Keratinocyte (primary cell): Measurements from ENCODE around the gene FYB1. TPM values are rescaled to one million over a fixed set of nuclear protein-coding genes. Genes with fewer than 3 reads are reported as not detected.

Experiments used
- DNase-seq: peaks from one replicate; pipeline ENCODE4 v3.0.0-alpha.2; 2011; ENCODE audit warnings: low read depth, missing footprints, low spot score
- FAIRE-seq: peaks from 2 replicates; lab custom pipeline; 2011; peaks lifted over from hg19 to GRCh38; lab: Jason Lieb, UNC
- H2AFZ ChIP-seq: 2 replicates; pipeline ENCODE4 v1.6.0; 2012; ENCODE audit warnings: low read length, control low read depth, inconsistent platforms; ENCODE audit not compliant: control insufficient read depth
- H3K27ac ChIP-seq: 2 replicates; pipeline ENCODE4 v1.5.1; 2011; ENCODE audit warnings: low read length; ENCODE audit not compliant: control insufficient read depth, insufficient read depth
- H3K27me3 ChIP-seq: 3 replicates; pipeline ENCODE4 v1.6.0; 2011; ENCODE audit warnings: low read length; ENCODE audit not compliant: control insufficient read depth, insufficient read depth; ENCODE audit errors: extremely low read depth
- H3K36me3 ChIP-seq, 2 experiments: 2 replicates in 1 of 2; 3 replicates in 1 of 2; pipeline ENCODE4 v1.5.1; 2011; ENCODE audit warnings: low read length in 2 of 2, mild to moderate bottlenecking in 1 of 2; ENCODE audit not compliant: control insufficient read depth in 2 of 2, insufficient read depth in 2 of 2; ENCODE audit errors: extremely low read depth in 1 of 2
- H3K4me1 ChIP-seq: 3 replicates; pipeline ENCODE4 v1.5.1; 2011; ENCODE audit warnings: low read length; ENCODE audit not compliant: control insufficient read depth, insufficient read depth; ENCODE audit errors: extremely low read depth
- H3K4me2 ChIP-seq: 3 replicates; pipeline ENCODE4 v1.6.0; 2011; ENCODE audit warnings: low read depth, low read length; ENCODE audit not compliant: control insufficient read depth, insufficient read depth; ENCODE audit errors: extremely low read depth
- H3K4me3 ChIP-seq, 3 experiments: fragments of 200-600 bp in 1 of 3; sonication (generic) in 1 of 3; 2 replicates in 2 of 3; 3 replicates in 1 of 3; pipeline ENCODE4 v1.5.1; 2011 to 2016; ENCODE audit warnings: low read length in 3 of 3, mild to moderate bottlenecking in 3 of 3, control low read depth in 2 of 3, inconsistent platforms in 1 of 3, low read depth in 1 of 3, mixed read lengths in 1 of 3, mixed run types in 1 of 3, moderate library complexity in 1 of 3; ENCODE audit not compliant: control insufficient read depth in 2 of 3, insufficient read depth in 2 of 3; ENCODE audit errors: extremely low read depth in 1 of 3
- H3K79me2 ChIP-seq: 2 replicates; pipeline ENCODE4 v1.6.0; 2012; ENCODE audit warnings: low read length; ENCODE audit not compliant: control insufficient read depth, insufficient read depth
- H3K9ac ChIP-seq: 3 replicates; pipeline ENCODE4 v1.6.0; 2011; ENCODE audit warnings: low read length; ENCODE audit not compliant: control insufficient read depth, insufficient read depth; ENCODE audit errors: extremely low read depth
- H3K9me1 ChIP-seq: 3 replicates; pipeline ENCODE4 v1.6.0; 2011; ENCODE audit warnings: low read length; ENCODE audit not compliant: control insufficient read depth, insufficient read depth; ENCODE audit errors: extremely low read depth
- H3K9me3 ChIP-seq: 2 replicates; pipeline ENCODE4 v1.5.1; 2012; ENCODE audit warnings: low read depth, low read length; ENCODE audit not compliant: control insufficient read depth
- H4K20me1 ChIP-seq: 3 replicates; pipeline ENCODE4 v1.6.0; 2011; ENCODE audit warnings: low read length; ENCODE audit not compliant: control insufficient read depth, insufficient read depth; ENCODE audit errors: extremely low read depth
- EZH2 ChIP-seq: IDR thresholded peaks from one replicate; pipeline ENCODE4 v1.6.1; 2012; ENCODE audit warnings: inconsistent platforms, mild to moderate bottlenecking, low read length, moderate library complexity
- dilution Hi-C: fragments of 300-500 bp; cut with MboI; formaldehyde crosslinking; loops from one replicate; pipeline ENCODE4 v1.7.0; 2020; ENCODE audit warnings: low sequenced_read_pairs; ENCODE audit not compliant: extremely low pct_ligation_motif_present
- polyA plus RNA-seq, 5 experiments: library from polyadenylated mRNA; depleted of rRNA in 3 of 5; stranded (reverse) in 3 of 5; stranded (forward) in 1 of 5; unstranded in 1 of 5; fragments of >200 nt; gene quantifications; 1 replicate in 1 of 5; 2 replicates in 3 of 5; 3 replicates in 1 of 5; pipeline versions ENCODE4 v1.2.1 to v1.2.3, GENCODE V29; 2011 to 2012; ENCODE audit warnings: missing spikeins in 2 of 5, low read depth in 1 of 5, low replicate concordance in 1 of 5
- TF ChIP-seq, protein P1 (sequence below), 3 experiments: IDR thresholded peaks in 1 of 3; conservative IDR thresholded peaks in 1 of 3; optimal IDR thresholded peaks in 1 of 3; 2 replicates in 2 of 3; 3 replicates in 1 of 3; pipeline versions ENCODE3 to v1.5.1; 2011; ENCODE audit warnings: low read length in 3 of 3, mild to moderate bottlenecking in 3 of 3, moderate library complexity in 2 of 3, control low read depth in 1 of 3, inconsistent platforms in 1 of 3; ENCODE audit not compliant: insufficient read depth in 2 of 3; ENCODE audit errors: extremely low read depth in 1 of 3

The FYB1 gene
- polyA plus RNA-seq, 1 donor (not counting 4 experiments of a cell fraction or from before 2014, with no cell fraction given) = 0.29 TPM

DNA sequence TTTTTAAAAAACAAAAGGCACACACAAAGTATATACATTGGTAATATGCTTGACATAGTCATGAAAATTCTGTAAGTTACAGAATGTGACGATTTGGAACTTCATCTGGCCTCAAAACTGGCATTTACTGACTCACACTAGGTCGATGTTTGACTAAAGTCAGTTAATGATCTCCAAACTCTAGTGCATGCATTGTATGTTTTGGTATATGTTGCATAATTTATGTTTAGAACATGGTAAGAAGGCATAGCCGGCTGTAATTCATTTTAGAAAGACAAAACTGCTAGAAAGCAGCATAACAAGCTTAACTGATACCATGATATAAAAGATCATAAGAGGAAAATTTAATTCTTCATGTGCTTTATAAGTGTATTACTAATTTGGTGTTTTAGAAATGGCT is 86.6 kb downstream of the FYB1 start:
- dilution Hi-C loops = no loop called here
- Histone ChIP-seq H4K20me1 (no peaks in the 10 kb centered on the region), H3K36me3 (no peaks in the 10 kb centered on the region), H2AFZ (no peak overlapping the region), H3K27ac (no peak overlapping the region), H3K4me3 (no peak overlapping the region), H3K4me2 (no peak overlapping the region), H3K9ac (no peak overlapping the region), H3K27me3 (no peaks in the 10 kb centered on the region), H3K9me3 (no peaks in the 10 kb centered on the region), H3K9me1 (no peaks in the 10 kb centered on the region), H3K4me1 (peaks cover 3% of the 10 kb centered on the region), H3K79me2 (no peaks in the 10 kb centered on the region)
- no peak for TF ChIP-seq EZH2
- TF ChIP-seq, protein P1, sequence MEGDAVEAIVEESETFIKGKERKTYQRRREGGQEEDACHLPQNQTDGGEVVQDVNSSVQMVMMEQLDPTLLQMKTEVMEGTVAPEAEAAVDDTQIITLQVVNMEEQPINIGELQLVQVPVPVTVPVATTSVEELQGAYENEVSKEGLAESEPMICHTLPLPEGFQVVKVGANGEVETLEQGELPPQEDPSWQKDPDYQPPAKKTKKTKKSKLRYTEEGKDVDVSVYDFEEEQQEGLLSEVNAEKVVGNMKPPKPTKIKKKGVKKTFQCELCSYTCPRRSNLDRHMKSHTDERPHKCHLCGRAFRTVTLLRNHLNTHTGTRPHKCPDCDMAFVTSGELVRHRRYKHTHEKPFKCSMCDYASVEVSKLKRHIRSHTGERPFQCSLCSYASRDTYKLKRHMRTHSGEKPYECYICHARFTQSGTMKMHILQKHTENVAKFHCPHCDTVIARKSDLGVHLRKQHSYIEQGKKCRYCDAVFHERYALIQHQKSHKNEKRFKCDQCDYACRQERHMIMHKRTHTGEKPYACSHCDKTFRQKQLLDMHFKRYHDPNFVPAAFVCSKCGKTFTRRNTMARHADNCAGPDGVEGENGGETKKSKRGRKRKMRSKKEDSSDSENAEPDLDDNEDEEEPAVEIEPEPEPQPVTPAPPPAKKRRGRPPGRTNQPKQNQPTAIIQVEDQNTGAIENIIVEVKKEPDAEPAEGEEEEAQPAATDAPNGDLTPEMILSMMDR (optimal IDR thresholded peaks at IDR 0.05 in 1 of 3, IDR thresholded peaks at IDR 0.05 in 1 of 3, conservative IDR thresholded peaks at IDR 0.05 in 1 of 3; ENCODE audit: extremely low read depth in 1 of 3, insufficient read depth in 2 of 3, low read length in 3 of 3) = no peak
- FAIRE-seq (no peak), DNase-seq (no peak)

DNA sequence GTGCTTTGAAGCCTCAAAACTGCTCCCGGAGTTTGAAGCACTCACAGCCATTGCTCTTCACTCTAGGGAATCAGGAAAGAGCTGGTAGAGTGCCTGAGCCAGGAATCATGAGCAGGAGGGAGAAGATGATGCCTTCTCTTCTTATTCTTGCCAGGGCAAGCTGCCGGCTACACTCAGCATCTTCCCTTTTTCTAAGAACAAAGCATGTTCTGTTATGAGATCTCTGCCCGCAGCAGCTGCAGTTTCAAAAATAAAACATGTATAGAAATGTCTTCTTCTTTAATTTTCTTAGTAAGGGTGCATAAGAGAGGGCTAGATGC is 87.3 kb downstream of the FYB1 start:
- FAIRE-seq (no peak), DNase-seq (no peak)
- no peak overlapping the region for H3K9ac ChIP-seq
- H3K4me2 ChIP-seq = no peak overlapping the region
- TF ChIP-seq EZH2 = no peak
- TF ChIP-seq, protein P1 (optimal IDR thresholded peaks at IDR 0.05 in 1 of 3, IDR thresholded peaks at IDR 0.05 in 1 of 3, conservative IDR thresholded peaks at IDR 0.05 in 1 of 3; ENCODE audit: extremely low read depth in 1 of 3, insufficient read depth in 2 of 3, low read length in 3 of 3) = no peak
- no peaks in the 10 kb centered on the region for H3K4me1 ChIP-seq
- H3K9me3 ChIP-seq = no peaks in the 10 kb centered on the region
- no peak overlapping the region for H3K27ac ChIP-seq
- H3K79me2 ChIP-seq = no peaks in the 10 kb centered on the region
- dilution Hi-C loops = no loop called here
- H3K4me3 ChIP-seq = no peak overlapping the region
- H3K36me3 ChIP-seq = no peaks in the 10 kb centered on the region
- H4K20me1 ChIP-seq = no peaks in the 10 kb centered on the region
- H2AFZ ChIP-seq = no peak overlapping the region
- no peaks in the 10 kb centered on the region for H3K9me1 ChIP-seq
- no peaks in the 10 kb centered on the region for H3K27me3 ChIP-seq
